ENCODE data around the gene MARCHF5. TPM values are rescaled to one million over a fixed set of nuclear protein-coding genes. Genes with fewer than 3 reads are reported as not detected.
"Not testable (repeated sequence)": the region's sequence is repeated elsewhere in the genome, so short reads cannot be mapped to it uniquely, and the experiment has no call there.

Gene MARCHF5
- total RNA-seq, 1 experiment from 2014 or later: 45.1 TPM

- DNase-seq (ENCODE audit: low spot score): no peak
- in situ Hi-C loops (cut with HindIII; ENCODE audit: low sequenced_read_pairs): no loop called here
Measured at GRCh38 chr10:92298487-92298886, 7.5 kb downstream of the MARCHF5 start.

GRCh38 chr10:92303096-92303495 lies 12.1 kb downstream of the MARCHF5 start:
- in situ Hi-C loops (cut with HindIII; ENCODE audit: low sequenced_read_pairs): no loop called here
- no peak for DNase-seq (ENCODE audit: low spot score)

- in situ Hi-C loops (cut with HindIII; ENCODE audit: low sequenced_read_pairs): no loop called here
- DNase-seq (ENCODE audit: low spot score): no peak
Measured at GRCh38 chr10:92304061-92304460, 13.1 kb downstream of the MARCHF5 start.

- in situ Hi-C loops (cut with HindIII; ENCODE audit: low sequenced_read_pairs): no loop called here
Measured at GRCh38 chr10:92305133-92306072, 14.4 kb downstream of the MARCHF5 start.

GRCh38 chr10:92309272-92309671 lies 18.3 kb downstream of the MARCHF5 start:
- in situ Hi-C loops (cut with HindIII; ENCODE audit: low sequenced_read_pairs): no loop called here
- no peak for DNase-seq (ENCODE audit: low spot score)

More at GRCh38 chr10:92305133-92306072, 14.4 kb downstream of the MARCHF5 start:
- no peak for DNase-seq (ENCODE audit: low spot score)

- in situ Hi-C loops (cut with HindIII; ENCODE audit: low sequenced_read_pairs): no loop called here
- no peak for DNase-seq (ENCODE audit: low spot score)
Measured at GRCh38 chr10:92313750-92314149, 22.8 kb downstream of the MARCHF5 start.

GRCh38 chr10:92316610-92317009 lies 25.6 kb downstream of the MARCHF5 start:
- in situ Hi-C loops (cut with HindIII; ENCODE audit: low sequenced_read_pairs): no loop called here

GRCh38 chr10:92323079-92323478 lies 32.1 kb downstream of the MARCHF5 start:
- no peak for DNase-seq (ENCODE audit: low spot score)
- in situ Hi-C loops (cut with HindIII; ENCODE audit: low sequenced_read_pairs): no loop called here

More at GRCh38 chr10:92316610-92317009, 25.6 kb downstream of the MARCHF5 start:
- DNase-seq (ENCODE audit: low spot score): no peak

GRCh38 chr10:92327445-92328433 lies 36.8 kb downstream of the MARCHF5 start:
- DNase-seq (ENCODE audit: low spot score): no peak
- in situ Hi-C loops (cut with HindIII; ENCODE audit: low sequenced_read_pairs): no loop called here

- in situ Hi-C loops (cut with HindIII; ENCODE audit: low sequenced_read_pairs): no loop called here
Measured at GRCh38 chr10:92328993-92329392, 38.0 kb downstream of the MARCHF5 start.

GRCh38 chr10:92329927-92330326 lies 39.0 kb downstream of the MARCHF5 start:
- in situ Hi-C loops (cut with HindIII; ENCODE audit: low sequenced_read_pairs); DNase-seq (ENCODE audit: low spot score): not testable (repeated sequence)

More at GRCh38 chr10:92328993-92329392, 38.0 kb downstream of the MARCHF5 start:
- no peak for DNase-seq (ENCODE audit: low spot score)

- in situ Hi-C loops (cut with HindIII; ENCODE audit: low sequenced_read_pairs): no loop called here
Measured at GRCh38 chr10:92342796-92343195, 51.8 kb downstream of the MARCHF5 start.

GRCh38 chr10:92345575-92345974 lies 54.6 kb downstream of the MARCHF5 start:
- DNase-seq (ENCODE audit: low spot score); in situ Hi-C loops (cut with HindIII; ENCODE audit: low sequenced_read_pairs): not testable (repeated sequence)

More at GRCh38 chr10:92342796-92343195, 51.8 kb downstream of the MARCHF5 start:
- DNase-seq (ENCODE audit: low spot score): no peak

- in situ Hi-C loops (cut with HindIII; ENCODE audit: low sequenced_read_pairs); DNase-seq (ENCODE audit: low spot score): not testable (repeated sequence)
Measured at GRCh38 chr10:92347035-92347676, 56.2 kb downstream of the MARCHF5 start.

- in situ Hi-C loops (cut with HindIII; ENCODE audit: low sequenced_read_pairs): no loop called here
- DNase-seq (ENCODE audit: low spot score): no peak
Measured at GRCh38 chr10:92350411-92350810, 59.4 kb downstream of the MARCHF5 start.

- DNase-seq (ENCODE audit: low spot score): no peak
- in situ Hi-C loops (cut with HindIII; ENCODE audit: low sequenced_read_pairs): no loop called here
Measured at GRCh38 chr10:92354587-92354986, 63.6 kb downstream of the MARCHF5 start.

- no peak for DNase-seq (ENCODE audit: low spot score)
- in situ Hi-C loops (cut with HindIII; ENCODE audit: low sequenced_read_pairs): loop anchor here (5.0 kb wide), 1 partner anchor 56 kb away; no protein-coding TSS in a partner anchor
Measured at GRCh38 chr10:92356041-92356440, 65.1 kb downstream of the MARCHF5 start.

- no peak for DNase-seq (ENCODE audit: low spot score)
- in situ Hi-C loops (cut with HindIII; ENCODE audit: low sequenced_read_pairs): no loop called here
Measured at GRCh38 chr10:92363498-92363897, 72.5 kb downstream of the MARCHF5 start.
